PC-3 (cell line): Measurements from ENCODE around the gene TMOD3. TPM values are rescaled to one million over a fixed set of nuclear protein-coding genes. Genes with fewer than 3 reads are reported as not detected.

Experiments used
- ATAC-seq: fragments of 200-7000 bp; cut with Tn5 transposase; 2 replicates; pipeline ENCODE4 v1.9.1; 2020; ENCODE audit warnings: mild to moderate bottlenecking, moderate library complexity
- BruUV-seq: library from RNA; stranded (reverse); fragments of 400-500 nt; replicated peaks from 2 replicates; lab custom pipeline; 2021; lab: Mats Ljungman, UMichigan
- CTCF ChIA-PET: fragments of 300-600 bp; sonication (Branson Sonifier 250); formaldehyde crosslinking; loops from one replicate; lab custom pipeline; 2022; ENCODE audit warnings: antibody characterized with exemption; lab: Charles Lee
- POLR2A ChIA-PET: fragments of 300-600 bp; sonication (Branson Sonifier 250); formaldehyde crosslinking; loops from one replicate; lab custom pipeline; 2022; ENCODE audit warnings: antibody characterized with exemption; ENCODE audit not compliant: unreplicated experiment; lab: Charles Lee
- DNase-seq: peaks from one replicate; pipeline ENCODE4 v3.0.0-alpha.2; 2015
- H2AFZ ChIP-seq: fragments of 300-600 bp; sonication (generic); 2 replicates; pipeline ENCODE4 v1.6.0; 2016; ENCODE audit warnings: antibody characterized with exemption, low read length
- H3F3A ChIP-seq: fragments of 300-600 bp; sonication (generic); one replicate; pipeline ENCODE4 v1.6.0; 2017; ENCODE audit warnings: antibody characterized with exemption, low read length, control low read depth, mild to moderate bottlenecking; ENCODE audit not compliant: unreplicated experiment
- H3K27ac ChIP-seq: fragments of 300-600 bp; sonication (generic); 2 replicates; pipeline ENCODE4 v1.5.1; 2016; ENCODE audit warnings: mild to moderate bottlenecking, low read length
- H3K27me3 ChIP-seq: fragments of 300-600 bp; sonication (generic); 2 replicates; pipeline ENCODE4 v1.6.1; 2016; ENCODE audit warnings: low read length, mixed read lengths
- H3K36me3 ChIP-seq: fragments of 300-600 bp; sonication (generic); 2 replicates; pipeline ENCODE4 v1.6.1; 2016; ENCODE audit warnings: low read depth, mixed run types, low read length, mixed read lengths
- H3K4me1 ChIP-seq: fragments of 300-600 bp; sonication (generic); 2 replicates; pipeline ENCODE4 v1.5.1; 2016; ENCODE audit warnings: low read length; ENCODE audit not compliant: insufficient read depth
- H3K4me2 ChIP-seq: fragments of 300-600 bp; sonication (generic); 2 replicates; pipeline ENCODE4 v1.6.0; 2016; ENCODE audit warnings: low read length
- H3K4me3 ChIP-seq: fragments of 300-600 bp; sonication (generic); 2 replicates; pipeline ENCODE4 v1.5.1; 2016; ENCODE audit warnings: mild to moderate bottlenecking, low read length, mixed read lengths
- H3K79me2 ChIP-seq: fragments of 300-600 bp; sonication (generic); 2 replicates; pipeline ENCODE4 v1.6.1; 2017; ENCODE audit warnings: low read length, mixed read lengths
- H3K9ac ChIP-seq: fragments of 300-600 bp; sonication (generic); 2 replicates; pipeline ENCODE4 v1.6.0; 2016; ENCODE audit warnings: mild to moderate bottlenecking, low read length
- H3K9me2 ChIP-seq: fragments of 300-600 bp; sonication (generic); replicated peaks from 2 replicates; pipeline ENCODE4 v1.6.1; 2016; ENCODE audit warnings: mixed run types, low read length, mixed read lengths
- H3K9me3 ChIP-seq: fragments of 300-600 bp; sonication (generic); 2 replicates; pipeline ENCODE4 v1.6.1; 2016; ENCODE audit warnings: low read length, mixed read lengths
- H4K20me1 ChIP-seq: fragments of 300-600 bp; sonication (generic); 2 replicates; pipeline ENCODE4 v1.6.1; 2016; ENCODE audit warnings: low read length, mixed read lengths
- CTCF ChIP-seq: fragments of 300-600 bp; sonication (generic); conservative IDR thresholded peaks from 2 replicates; pipeline ENCODE4 v1.5.1; 2017; ENCODE audit warnings: antibody characterized with exemption, low read depth, mild to moderate bottlenecking, low read length
- EZH2 ChIP-seq: fragments of 300-600 bp; sonication (generic); IDR thresholded peaks from one replicate; pipeline ENCODE4 v1.6.1; 2017; ENCODE audit warnings: antibody characterized with exemption, mild to moderate bottlenecking, low read length; ENCODE audit not compliant: unreplicated experiment
- EZH2phosphoT487 ChIP-seq: fragments of 300-600 bp; sonication (generic); IDR thresholded peaks from 2 replicates; pipeline ENCODE4 v1.6.1; 2018; ENCODE audit warnings: mild to moderate bottlenecking, antibody characterized with exemption, low read length, borderline replicate concordance
- intact Hi-C: fragments of 100-400 bp; cut with micrococcal nuclease; formaldehyde crosslinking; loops from 2 replicates; pipeline ENCODE4 v1.9.0; 2023
- total RNA-seq: library from RNA; depleted of rRNA; stranded (reverse); fragments of >200 nt; gene quantifications from 2 replicates; pipeline ENCODE4 v1.2.3, GENCODE V29; 2014

TMOD3 gene
- total RNA-seq, 1 experiment from 2014 or later: 43.9 TPM

- Histone ChIP-seq H3F3A (no peaks in the 10 kb centered on the region), H3K36me3 (no peaks in the 10 kb centered on the region), H3K27me3 (no peaks in the 10 kb centered on the region), H2AFZ (no peak overlapping the region), H3K9me2 (no peaks in the 10 kb centered on the region), H3K4me1 (peaks cover 54% of the 10 kb centered on the region), H3K9ac (no peak overlapping the region), H3K4me3 (no peak overlapping the region), H3K79me2 (peaks cover 98% of the 10 kb centered on the region), H4K20me1 (peaks cover 12% of the 10 kb centered on the region; the same call in 1 of the 2 replicates), H3K4me2 (peak overlapping the region; percentile 59), H3K27ac (peak overlapping the region; percentile 49), H3K9me3 (no peaks in the 10 kb centered on the region)
- peak; percentile 56 for ATAC-seq
- CTCF ChIA-PET: interaction anchor here (0.6 kb wide), 1 partner anchor 66 kb away, joined by 3 read pairs; no protein-coding TSS in a partner anchor
- intact Hi-C loops: no loop called here
- no peak for TF ChIP-seq EZH2
- no peak for TF ChIP-seq CTCF
- TF ChIP-seq EZH2phosphoT487: no peak
- no TSS peak for BruUV-seq
- POLR2A ChIA-PET: interaction anchor here (0.5 to 0.6 kb wide), 2 partner anchors 13 to 71 kb away, joined by 3 to 7 read pairs; no protein-coding TSS in a partner anchor
- peak; percentile 82 for DNase-seq
Measured at GRCh38 chr15:51842852-51843737, 13.6 kb downstream of the TMOD3 start.

GRCh38 chr15:51844747-51845426 is 15.4 kb downstream of the TMOD3 start:
- peak; percentile 55 for DNase-seq
- no peaks in the 10 kb centered on the region for H3F3A ChIP-seq
- H2AFZ ChIP-seq: no peak overlapping the region
- ChIA-PET CTCF (no interaction called here), POLR2A (interaction anchor here (0.7 kb wide), 1 partner anchor 20 kb away, joined by 3 read pairs; no protein-coding TSS in a partner anchor)
- H3K4me2 ChIP-seq: peak overlapping the region; percentile 59
- H3K9me2 ChIP-seq: no peaks in the 10 kb centered on the region
- peak; percentile 45 for ATAC-seq
- intact Hi-C loops: no loop called here
- peaks cover 54% of the 10 kb centered on the region for H3K4me1 ChIP-seq
- H4K20me1 ChIP-seq: peaks cover 17% of the 10 kb centered on the region; the same call in 1 of the 2 replicates
- H3K79me2 ChIP-seq: peaks cover 98% of the 10 kb centered on the region
- H3K9me3 ChIP-seq: no peaks in the 10 kb centered on the region
- no peaks in the 10 kb centered on the region for H3K27me3 ChIP-seq
- H3K9ac ChIP-seq: peak overlapping the region; percentile 29; the same call in 1 of the 2 replicates
- peak overlapping the region; percentile 21; the same call in 1 of the 2 replicates for H3K4me3 ChIP-seq
- H3K36me3 ChIP-seq: no peaks in the 10 kb centered on the region
- no peak for TF ChIP-seq CTCF
- TF ChIP-seq EZH2phosphoT487: no peak
- no peak for TF ChIP-seq EZH2
- BruUV-seq: no TSS peak
- peak overlapping the region; percentile 82 for H3K27ac ChIP-seq
